Tibial artery (tissue), 4 donors: Measurements from ENCODE around the gene ANP32B.

Experiments
- DNase-seq, 2 donors: peaks; one replicate each; pipeline ENCODE4 v3.0.0-alpha.2; 2019
- H3K27ac ChIP-seq, 2 donors: fragments of 200-600 bp; sonication (generic) in 1 of 2; 1 replicate in 1 of 2; 2 replicates in 1 of 2; pipeline ENCODE4 v1.5.1; 2018 to 2019; ENCODE audit warnings: mild to moderate bottlenecking in 1 of 2
- H3K27me3 ChIP-seq, 2 donors: fragments of 200-600 bp; sonication (generic) in 1 of 2; one replicate each; pipeline versions ENCODE4 v1.5.1 to v1.6.0; 2016 to 2019
- H3K36me3 ChIP-seq, 3 donors: fragments of 200-600 bp; sonication (generic) in 2 of 3; one replicate each; pipeline ENCODE4 v1.5.1; 2016 to 2019; ENCODE audit warnings: mild to moderate bottlenecking in 2 of 3
- H3K4me1 ChIP-seq, 4 donors: fragments of 200-600 bp; sonication (generic) in 2 of 4; 1 replicate in 3 of 4; 2 replicates in 1 of 4; pipeline ENCODE4 v1.5.1; 2016 to 2019
- H3K4me3 ChIP-seq, 2 donors: fragments of 200-600 bp; sonication (generic) in 1 of 2; 1 replicate in 1 of 2; 2 replicates in 1 of 2; pipeline ENCODE4 v1.5.1; 2018 to 2019; ENCODE audit warnings: mild to moderate bottlenecking in 2 of 2
- H3K9me3 ChIP-seq, 3 donors: fragments of 200-600 bp; sonication (generic) in 1 of 3; one replicate each; pipeline ENCODE4 v1.5.1; 2016 to 2019
- intact Hi-C: fragments of 100-400 bp; cut with DNase I; formaldehyde crosslinking; loops from one replicate; pipeline ENCODE4 v1.15.0; 2023; ENCODE audit warnings: low total_unique reads
- TF ChIP-seq, protein P1 (sequence below), 2 experiments: fragments of 200-600 bp in 1 of 2; fragments of 450-650 bp in 1 of 2; IDR thresholded peaks; one replicate each; pipeline ENCODE4 v1.5.1; 2017 to 2019; ENCODE audit warnings: antibody characterized with exemption in 2 of 2, mild to moderate bottlenecking in 1 of 2, moderate library complexity in 1 of 2

Gene ANP32B

DNA sequence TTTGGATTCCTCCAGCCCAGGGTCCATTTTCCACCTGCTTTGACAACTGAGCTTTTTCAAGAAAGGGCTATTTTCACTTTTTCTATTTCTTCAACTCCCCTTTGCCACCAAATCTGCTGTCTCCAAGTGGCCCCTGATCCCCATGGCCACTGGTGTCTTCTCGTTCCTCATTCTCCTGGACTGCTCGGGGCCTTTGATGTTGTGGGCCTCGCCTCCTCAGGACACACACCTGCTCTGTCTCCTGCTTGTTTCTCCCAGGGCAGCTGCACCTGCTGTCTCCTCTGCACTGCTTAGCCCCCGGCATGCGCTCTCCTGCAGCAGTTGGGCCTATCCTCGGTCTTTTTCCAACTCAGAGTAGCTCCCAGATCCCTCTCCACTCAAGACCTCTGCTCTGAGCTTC lies 57.1 kb downstream of the ANP32B start:
- TF ChIP-seq, protein P1, sequence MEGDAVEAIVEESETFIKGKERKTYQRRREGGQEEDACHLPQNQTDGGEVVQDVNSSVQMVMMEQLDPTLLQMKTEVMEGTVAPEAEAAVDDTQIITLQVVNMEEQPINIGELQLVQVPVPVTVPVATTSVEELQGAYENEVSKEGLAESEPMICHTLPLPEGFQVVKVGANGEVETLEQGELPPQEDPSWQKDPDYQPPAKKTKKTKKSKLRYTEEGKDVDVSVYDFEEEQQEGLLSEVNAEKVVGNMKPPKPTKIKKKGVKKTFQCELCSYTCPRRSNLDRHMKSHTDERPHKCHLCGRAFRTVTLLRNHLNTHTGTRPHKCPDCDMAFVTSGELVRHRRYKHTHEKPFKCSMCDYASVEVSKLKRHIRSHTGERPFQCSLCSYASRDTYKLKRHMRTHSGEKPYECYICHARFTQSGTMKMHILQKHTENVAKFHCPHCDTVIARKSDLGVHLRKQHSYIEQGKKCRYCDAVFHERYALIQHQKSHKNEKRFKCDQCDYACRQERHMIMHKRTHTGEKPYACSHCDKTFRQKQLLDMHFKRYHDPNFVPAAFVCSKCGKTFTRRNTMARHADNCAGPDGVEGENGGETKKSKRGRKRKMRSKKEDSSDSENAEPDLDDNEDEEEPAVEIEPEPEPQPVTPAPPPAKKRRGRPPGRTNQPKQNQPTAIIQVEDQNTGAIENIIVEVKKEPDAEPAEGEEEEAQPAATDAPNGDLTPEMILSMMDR (IDR thresholded peaks at IDR 0.05): no peak
- intact Hi-C loops: no loop called here

DNA sequence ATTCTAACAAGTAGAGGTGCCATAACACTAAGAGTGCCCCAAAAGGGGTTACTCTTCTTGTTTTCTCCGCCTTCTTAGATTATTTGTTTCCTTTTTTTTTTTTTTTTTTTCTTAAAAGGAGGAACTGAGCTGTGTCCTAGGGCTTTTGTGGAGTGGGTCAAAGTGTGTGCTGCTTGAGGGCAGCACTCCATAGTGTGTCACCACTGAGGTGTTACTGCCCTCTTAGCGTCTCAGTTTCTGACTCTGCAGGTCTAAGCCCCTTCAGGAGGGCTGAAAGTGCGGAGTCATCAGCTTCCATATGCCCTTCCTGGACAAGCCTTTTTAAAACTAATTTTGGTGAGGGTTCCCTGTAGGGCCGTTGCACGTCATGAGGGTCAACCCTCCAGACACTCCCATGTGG lies 60.8 kb downstream of the ANP32B start:
- intact Hi-C loops: no loop called here
- TF ChIP-seq, protein P1 (IDR thresholded peaks at IDR 0.05): no peak
- no peaks in the 10 kb centered on the region for H3K4me1 ChIP-seq
- H3K9me3 ChIP-seq: no peaks in the 10 kb centered on the region
- H3K27me3 ChIP-seq: no peaks in the 10 kb centered on the region
- no peak for DNase-seq
- no peak overlapping the region for H3K27ac ChIP-seq
- H3K36me3 ChIP-seq: no peaks in the 10 kb centered on the region
- H3K4me3 ChIP-seq: no peak overlapping the region

More for the DNA sequence above, 57.1 kb downstream of the ANP32B start:
- no peaks in the 10 kb centered on the region for H3K36me3 ChIP-seq
- H3K4me3 ChIP-seq: no peak overlapping the region
- H3K9me3 ChIP-seq: no peaks in the 10 kb centered on the region
- no peak overlapping the region for H3K27ac ChIP-seq
- H3K27me3 ChIP-seq: no peaks in the 10 kb centered on the region
- H3K4me1 ChIP-seq: peaks cover 0 to 20% (median 1%) of the 10 kb centered on the region in 4 donors
- DNase-seq: no peak

DNA sequence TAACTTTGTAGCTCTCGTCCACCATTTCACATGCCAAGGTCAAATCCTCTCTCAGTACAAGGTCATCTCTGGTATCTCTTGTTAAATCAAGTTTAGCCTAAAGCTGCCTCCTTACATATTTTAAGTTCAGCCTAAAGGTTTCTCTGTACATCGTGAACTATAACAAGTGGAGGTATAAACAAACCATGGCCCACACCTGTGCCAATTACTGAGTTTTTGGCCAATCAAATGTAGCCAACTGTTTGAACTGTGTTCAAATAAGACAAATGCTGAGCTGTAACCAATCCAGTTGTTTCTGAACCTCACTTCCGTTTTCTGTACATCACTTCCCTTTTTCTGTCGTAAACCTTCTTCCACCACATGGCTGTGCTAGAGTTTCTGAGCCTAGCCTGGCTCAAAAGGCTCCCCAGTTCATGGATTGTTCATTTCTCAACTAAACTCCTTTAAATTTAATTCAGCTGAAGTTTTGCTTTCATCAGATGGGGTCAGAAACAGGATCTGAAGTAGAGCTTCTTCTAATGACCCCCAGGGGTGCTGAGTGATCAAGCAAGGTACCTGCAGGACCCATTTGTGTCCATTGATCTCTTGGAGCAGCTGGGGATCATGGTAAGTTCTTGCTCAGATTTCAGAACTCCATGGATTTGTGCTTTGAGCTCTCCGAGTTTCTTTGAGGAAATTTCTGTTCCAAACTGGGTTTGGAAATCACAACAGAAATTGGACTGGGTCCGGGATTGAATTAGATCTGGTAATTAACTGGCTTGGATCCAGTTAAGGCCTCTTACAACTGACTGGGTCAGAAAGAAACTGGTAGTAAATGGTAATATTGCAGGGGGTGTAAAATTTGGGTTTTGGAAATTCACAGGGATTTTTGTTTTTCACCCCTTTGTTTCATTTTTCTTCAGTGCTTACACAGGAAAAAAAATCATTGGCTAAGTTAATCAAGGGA lies 62.4 kb downstream of the ANP32B start:
- Histone ChIP-seq H3K27me3 (no peaks in the 10 kb centered on the region), H3K4me1 (no peaks in the 10 kb centered on the region), H3K27ac (no peak overlapping the region), H3K4me3 (no peak overlapping the region), H3K36me3 (no peaks in the 10 kb centered on the region), H3K9me3 (no peaks in the 10 kb centered on the region)
- DNase-seq: no peak
- intact Hi-C loops: no loop called here
- TF ChIP-seq, protein P1 (IDR thresholded peaks at IDR 0.05): no peak

DNA sequence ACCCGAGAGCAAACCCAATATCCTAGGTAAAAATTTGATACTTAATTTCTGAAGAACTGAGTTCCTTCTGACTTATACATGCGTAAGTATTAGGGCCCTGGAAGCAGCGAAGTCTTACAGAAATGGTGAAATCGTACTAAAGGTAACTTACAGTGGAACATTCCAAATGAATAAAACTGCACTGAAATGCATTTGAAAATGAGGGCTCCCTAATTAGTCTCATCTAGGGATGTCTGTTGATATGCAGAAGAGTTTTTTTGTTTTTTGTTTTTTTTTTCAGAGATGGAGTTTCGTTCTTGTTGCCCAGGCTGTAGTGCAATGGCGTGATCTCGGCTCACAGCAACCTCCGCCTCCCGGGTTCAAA lies 63.0 kb downstream of the ANP32B start:
- Histone ChIP-seq H3K9me3 (no peaks in the 10 kb centered on the region), H3K4me3 (no peak overlapping the region), H3K27ac (no peak overlapping the region), H3K36me3 (no peaks in the 10 kb centered on the region), H3K4me1 (no peaks in the 10 kb centered on the region), H3K27me3 (no peaks in the 10 kb centered on the region)
- intact Hi-C loops: no loop called here
- TF ChIP-seq, protein P1 (IDR thresholded peaks at IDR 0.05): no peak
- no peak for DNase-seq

DNA sequence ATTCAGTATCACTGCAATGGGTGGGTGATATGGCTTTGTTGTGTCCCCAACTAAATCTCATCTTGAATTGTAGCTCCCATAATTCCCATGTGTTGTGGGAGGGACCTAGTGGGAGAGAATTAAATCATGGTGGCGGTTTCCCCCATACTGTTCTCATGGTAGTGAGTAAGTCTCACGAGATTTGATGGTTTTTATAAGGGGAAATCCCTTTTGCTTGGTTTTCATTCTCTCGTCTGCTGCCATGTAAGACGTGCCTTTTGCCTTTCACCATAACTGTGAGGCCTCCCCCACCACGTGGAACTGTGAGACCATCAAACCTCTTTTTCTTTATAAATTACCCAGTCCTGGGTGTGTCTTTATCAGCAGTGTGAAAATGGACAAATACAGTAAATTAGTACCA lies 63.9 kb downstream of the ANP32B start:
- no peak for DNase-seq
- Histone ChIP-seq H3K4me3 (no peak overlapping the region), H3K4me1 (no peaks in the 10 kb centered on the region), H3K27ac (no peak overlapping the region), H3K9me3 (no peaks in the 10 kb centered on the region), H3K27me3 (no peaks in the 10 kb centered on the region), H3K36me3 (no peaks in the 10 kb centered on the region)
- intact Hi-C loops: no loop called here
- TF ChIP-seq, protein P1 (IDR thresholded peaks at IDR 0.05): no peak
